Fibroblast of skin of right quadriceps (primary cell): ENCODE data around the gene U2AF1.
"Not testable (repeated sequence)": the region's sequence is repeated elsewhere in the genome, so short reads cannot be mapped to it uniquely, and the experiment has no call there.

ENCODE experiments used
- DNase-seq: peaks from one replicate; pipeline ENCODE4 v3.0.0-alpha.2; 2013

U2AF1 gene

GRCh38 chr21:43106965-43107793 is at the start of gene U2AF1:
Gene U2AF1 (minus strand): TSS chr21:43107570. CDS start chr21:43107494, 76 bp downstream.
- not testable (repeated sequence) for DNase-seq

DNA sequence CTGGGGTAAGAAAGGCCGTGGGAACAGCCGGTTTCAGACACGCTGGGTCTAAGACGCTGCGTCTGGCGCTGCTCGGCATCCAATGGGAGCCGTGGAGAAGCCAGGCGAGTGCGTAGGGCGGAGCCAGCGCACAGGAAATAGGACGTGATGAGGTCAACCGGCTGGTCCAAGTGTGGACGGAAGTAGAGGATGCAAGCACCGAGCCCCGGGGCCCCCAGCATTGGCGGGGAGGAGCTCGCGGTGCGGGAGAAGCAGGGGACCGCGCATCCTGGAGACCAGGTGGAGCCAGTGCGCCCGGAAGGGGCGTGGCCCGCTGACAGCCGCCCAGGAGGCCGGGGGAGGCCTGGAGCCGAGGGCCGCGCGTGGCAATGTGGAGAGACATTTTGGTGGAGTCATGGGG is 46.2 kb upstream of the U2AF1 start:
- not testable (repeated sequence) for DNase-seq

DNA sequence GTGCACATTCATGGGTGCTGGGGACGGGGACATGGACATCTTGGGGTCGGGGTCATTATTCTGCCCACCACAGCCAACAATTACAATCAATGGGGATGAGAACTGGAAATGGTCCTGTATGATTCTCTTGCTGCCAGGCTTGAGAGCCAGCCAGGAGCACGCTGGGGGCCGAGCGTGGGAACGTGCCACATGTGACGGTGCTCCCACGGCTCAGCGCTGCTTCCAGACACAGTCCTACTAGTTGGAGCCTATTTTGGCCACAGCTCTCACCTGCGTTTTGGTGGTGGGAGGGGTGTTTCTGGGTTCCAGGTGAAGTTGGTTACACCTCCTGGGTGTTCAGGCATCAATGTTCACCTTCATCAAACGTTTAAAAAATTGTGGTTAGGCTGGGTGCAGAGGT is 42.0 kb upstream of the U2AF1 start:
- not testable (repeated sequence) for DNase-seq

DNA sequence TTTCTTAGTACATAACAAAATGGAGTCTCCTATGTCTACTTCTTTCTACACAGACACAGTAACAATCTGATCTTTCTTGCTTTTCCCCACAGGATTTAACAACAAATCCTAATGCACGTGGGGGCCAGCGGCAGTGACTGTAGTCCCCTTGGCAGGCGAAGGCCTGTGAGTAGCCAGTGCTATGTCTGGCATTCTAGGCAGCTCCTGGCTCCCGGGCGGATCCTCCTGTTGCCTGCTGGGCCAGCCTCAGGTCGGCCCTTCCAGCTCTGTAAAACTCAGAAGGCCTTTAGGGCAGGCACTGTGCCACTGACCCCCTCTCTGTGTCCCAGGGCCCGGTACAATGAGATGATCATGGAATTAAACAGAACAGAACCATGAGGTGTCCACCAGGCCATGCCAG is 40.6 kb upstream of the U2AF1 start:
- not testable (repeated sequence) for DNase-seq

DNA sequence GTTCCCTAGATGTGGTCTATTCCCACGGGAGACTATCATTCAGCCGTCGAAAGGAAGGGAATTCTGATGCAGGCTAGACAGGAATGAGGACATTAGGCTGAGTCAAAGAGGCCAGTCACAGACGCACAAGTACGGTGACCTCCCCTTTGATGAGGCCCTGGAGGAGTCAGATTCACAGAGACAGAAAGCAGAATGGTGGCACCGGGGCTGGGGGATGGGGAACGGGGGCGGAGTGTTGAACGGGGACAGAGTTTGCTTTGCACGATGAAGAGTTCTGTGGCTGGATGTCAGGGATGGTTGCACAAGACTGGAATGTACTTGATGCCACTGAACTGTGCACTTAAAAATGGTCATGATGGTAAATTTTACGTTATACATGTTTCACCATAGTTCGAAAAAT is 39.3 kb upstream of the U2AF1 start:
- DNase-seq = not testable (repeated sequence)

DNA sequence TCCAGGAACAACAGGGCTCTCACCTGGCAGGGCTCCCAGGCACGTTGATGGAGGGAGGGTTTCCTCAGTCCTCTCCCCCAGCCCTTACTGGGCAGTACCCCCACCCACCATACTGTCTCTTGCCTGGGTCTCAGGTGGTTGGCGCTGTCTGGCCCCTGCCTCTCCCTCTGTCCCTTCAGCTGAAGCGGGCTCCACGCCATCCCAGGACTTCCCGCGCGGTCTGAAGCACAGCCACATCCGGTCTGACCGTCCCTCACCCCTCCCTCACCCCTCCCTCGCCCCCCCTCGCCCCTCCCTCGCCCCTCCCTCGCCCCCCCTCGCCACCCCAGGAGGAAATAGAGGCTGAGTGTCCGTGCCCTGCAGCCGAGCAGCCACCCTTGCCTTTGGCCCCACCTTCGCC is 34.0 kb upstream of the U2AF1 start:
- not testable (repeated sequence) for DNase-seq

DNA sequence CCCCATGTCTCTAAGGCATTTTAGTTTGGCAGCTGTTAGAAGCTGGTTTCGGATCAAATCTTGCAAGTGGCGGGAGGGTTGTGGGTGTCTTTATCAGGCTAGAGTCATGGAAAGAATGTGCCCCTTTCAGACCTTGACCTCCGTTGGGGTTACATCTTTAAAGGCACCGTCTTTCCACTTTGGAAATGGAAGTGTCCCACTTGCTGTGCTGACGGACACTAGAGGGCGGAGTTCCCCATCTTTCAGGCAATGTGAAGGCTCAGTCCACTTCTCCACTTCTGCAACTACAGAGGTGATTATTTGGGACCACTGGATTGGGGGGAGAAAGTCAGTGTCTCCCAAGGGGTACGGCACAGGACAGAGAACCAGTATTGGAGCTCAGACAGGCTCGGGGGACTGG is 31.6 kb upstream of the U2AF1 start:
- not testable (repeated sequence) for DNase-seq

DNA sequence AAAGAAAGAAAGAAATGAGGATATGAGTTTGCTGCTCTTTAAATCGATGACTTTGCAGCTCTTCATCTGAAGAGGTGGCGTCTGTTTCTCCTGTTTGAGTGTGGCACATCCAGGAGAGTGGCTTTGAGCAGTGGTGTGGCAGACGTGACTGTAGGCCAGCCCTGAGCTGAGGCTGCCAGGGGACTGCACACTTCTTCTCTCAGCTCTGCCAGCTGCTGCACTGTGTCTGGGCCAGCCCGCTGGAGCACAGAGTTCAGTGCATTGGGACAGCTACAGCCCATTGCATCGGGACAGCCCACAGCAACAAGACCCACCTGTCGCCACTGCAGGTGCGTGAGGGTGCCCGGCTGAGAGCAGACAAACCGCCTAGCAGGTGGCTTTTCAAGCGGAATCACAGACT is 27.1 kb upstream of the U2AF1 start:
- not testable (repeated sequence) for DNase-seq

GRCh38 chr21:43130094-43130493 is 22.7 kb upstream of the U2AF1 start:
- not testable (repeated sequence) for DNase-seq

- not testable (repeated sequence) for DNase-seq
These were observed 8.6 kb upstream of the U2AF1 start for GRCh38 chr21:43115956-43116355.

DNA sequence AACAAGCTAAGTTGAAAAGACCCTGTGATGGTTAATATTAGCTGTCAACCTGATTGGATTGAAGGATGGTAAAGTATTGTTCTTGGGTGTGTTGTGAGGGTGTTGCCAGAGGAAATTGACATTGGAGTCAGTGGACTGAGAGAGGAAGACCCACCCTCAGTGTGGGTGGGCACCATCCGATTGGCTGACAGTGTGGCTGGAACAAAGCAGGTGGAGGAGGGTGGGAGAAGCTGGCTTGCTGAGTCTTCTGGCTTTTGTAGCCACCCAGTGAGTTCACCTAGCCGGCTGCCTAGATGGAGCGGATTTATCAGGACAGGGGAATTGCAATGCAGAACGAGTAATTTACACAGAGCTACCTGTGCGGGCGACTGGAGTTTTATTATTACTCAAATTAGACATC is 7.1 kb upstream of the U2AF1 start:
- not testable (repeated sequence) for DNase-seq

GRCh38 chr21:43109006-43109405 is 1.6 kb upstream of the U2AF1 start:
- not testable (repeated sequence) for DNase-seq

- not testable (repeated sequence) for DNase-seq
These were observed 807 bp upstream of the U2AF1 start for GRCh38 chr21:43108177-43108576.

DNA sequence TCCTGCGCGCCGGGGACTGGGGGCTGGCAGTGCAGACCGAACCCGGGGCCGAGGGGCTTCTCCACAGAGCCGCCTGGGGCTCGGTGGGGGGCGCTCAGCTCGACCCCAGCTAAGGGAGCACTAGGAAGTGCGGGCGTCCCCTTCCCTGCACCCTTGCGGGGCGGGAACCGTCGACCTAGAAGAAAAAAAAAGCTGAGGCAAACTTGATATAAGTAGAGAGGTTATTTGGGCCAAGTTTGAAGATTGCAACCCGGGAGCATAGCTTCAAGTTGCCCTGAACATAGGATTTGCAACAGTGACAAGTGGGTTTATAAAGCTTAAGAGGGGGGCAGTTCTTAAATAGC is 396 bp upstream of the U2AF1 start:
- DNase-seq = not testable (repeated sequence)

GRCh38 chr21:43104642-43105041 is 2.7 kb downstream of the U2AF1 start:
- not testable (repeated sequence) for DNase-seq

DNA sequence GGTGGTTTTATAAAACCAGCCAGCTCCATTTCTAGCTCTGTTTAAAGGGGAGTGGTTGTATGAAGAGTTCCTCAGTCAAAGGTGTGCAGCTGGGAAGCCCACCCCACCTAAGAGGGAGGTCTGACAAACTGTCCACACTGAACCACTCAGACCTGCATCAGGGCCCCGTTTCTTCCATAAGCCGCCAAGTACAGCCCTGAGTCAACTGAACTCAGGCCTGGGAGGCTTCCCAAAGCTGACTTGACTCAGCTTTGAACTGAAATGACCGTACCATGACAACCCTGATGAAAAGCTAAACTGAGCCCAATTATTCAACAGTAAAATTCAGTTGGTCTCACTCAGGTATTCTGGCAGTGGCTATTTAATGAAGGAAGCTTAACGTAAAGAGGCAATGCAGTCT is 5.1 kb downstream of the U2AF1 start:
- not testable (repeated sequence) for DNase-seq

- DNase-seq = not testable (repeated sequence)
These were observed 5.7 kb downstream of the U2AF1 start for GRCh38 chr21:43101676-43102075.

- DNase-seq = not testable (repeated sequence)
These were observed 6.4 kb downstream of the U2AF1 start for GRCh38 chr21:43101000-43101399.

DNA sequence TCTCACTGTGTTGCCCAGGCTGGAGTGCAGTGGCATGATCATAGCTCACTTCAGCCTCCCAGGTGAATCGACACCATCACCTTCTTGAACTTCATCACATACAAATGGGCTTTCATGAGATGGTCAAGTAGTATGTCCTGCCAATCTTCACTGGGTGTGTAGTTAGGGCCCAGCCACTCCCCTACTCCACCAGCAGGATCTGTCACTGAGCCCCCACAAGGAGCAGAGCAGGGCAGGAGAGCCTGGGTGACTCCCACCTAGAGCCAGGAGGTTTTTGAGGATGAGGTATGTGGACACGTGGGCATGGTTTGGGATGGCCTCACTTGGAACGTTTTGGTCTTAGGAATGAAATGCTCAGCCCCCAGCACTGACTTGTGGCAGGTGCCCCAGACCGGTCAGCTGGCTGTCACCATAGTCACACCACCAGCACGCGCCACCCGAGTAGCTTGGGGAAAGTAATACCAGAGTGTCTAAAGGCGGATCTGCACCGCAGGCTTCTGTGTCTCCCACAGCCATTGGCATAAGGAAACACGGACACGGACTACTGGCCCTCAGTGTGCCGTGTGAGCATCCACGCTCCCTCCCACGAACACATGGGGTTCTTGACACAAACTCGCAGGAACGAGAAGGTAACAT is 15.3 kb downstream of the U2AF1 start:
- DNase-seq = not testable (repeated sequence)

DNA sequence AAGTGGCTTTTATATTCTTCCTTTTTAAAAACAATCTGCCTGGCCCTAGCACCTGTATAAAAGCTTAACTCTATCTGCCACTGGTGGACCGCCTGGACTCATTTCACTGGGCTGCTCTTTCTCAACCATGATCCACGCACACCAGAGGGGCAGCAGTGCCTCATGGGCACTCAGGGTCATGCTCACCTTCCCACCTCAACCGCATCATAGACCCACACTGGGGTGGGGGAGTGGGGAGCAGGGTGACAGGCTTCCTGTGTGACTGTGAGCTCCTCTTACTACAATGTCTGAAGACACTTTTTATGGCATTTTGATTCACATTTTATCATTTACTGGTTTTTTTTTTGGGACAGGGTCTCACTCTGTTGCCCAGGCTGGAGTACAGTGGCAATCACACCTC is 16.4 kb downstream of the U2AF1 start:
- DNase-seq = not testable (repeated sequence)

- not testable (repeated sequence) for DNase-seq
These were observed 17.9 kb downstream of the U2AF1 start for GRCh38 chr21:43089463-43089862.

- not testable (repeated sequence) for DNase-seq
These were observed 24.6 kb downstream of the U2AF1 start for GRCh38 chr21:43082587-43083300.

- not testable (repeated sequence) for DNase-seq
These were observed 30.7 kb downstream of the U2AF1 start for GRCh38 chr21:43076643-43077042.
